Panc1 (cell line): ENCODE results near the gene OLFML2B.

Experiments
- CTCF ChIP-seq: fragments of 450-650 bp; IDR thresholded peaks from 2 replicates; pipeline ENCODE4 v1.5.1; 2017; ENCODE audit warnings: mild to moderate bottlenecking
- POLR2AphosphoS5 ChIP-seq: IDR thresholded peaks from 2 replicates; pipeline ENCODE4 v1.6.1; 2012; ENCODE audit warnings: mild to moderate bottlenecking, low read depth, low read length, moderate library complexity

GRCh38 chr1:161988413-161988812 is 35.3 kb downstream of the OLFML2B start:
- TF ChIP-seq CTCF (no peak), POLR2AphosphoS5 (no peak)
